A549 (cell line): ENCODE results near the gene ELAPOR2. TPM values are rescaled to one million over a fixed set of nuclear protein-coding genes. Genes with fewer than 3 reads are reported as not detected.

Experiments
- ATAC-seq, 2 experiments: fragments of 200-7000 bp in 1 of 2; fragments of >200 bp in 1 of 2; cut with Nextera tagmentation in 1 of 2; cut with Tn5 transposase in 1 of 2; 3 replicates each; pipeline versions ENCODE4 v1.8.0 to v1.9.1; 2018 to 2020; ENCODE audit warnings: mild to moderate bottlenecking in 1 of 2, moderate library complexity in 1 of 2
- CTCF ChIA-PET: fragments of 300-600 bp; sonication (Branson Sonifier 250); formaldehyde crosslinking; extraction: SDS; loops from one replicate; lab custom pipeline; 2021; ENCODE audit warnings: antibody characterized with exemption, inconsistent platforms; lab: Yijun Ruan, JAX
- POLR2A ChIA-PET: fragments of 350-600 bp; formaldehyde crosslinking; extraction: SDS; loops from one replicate; lab custom pipeline; 2021; ENCODE audit warnings: antibody characterized with exemption, inconsistent platforms; lab: Yijun Ruan, JAX
- DNase-seq, 2 experiments: peaks; one replicate each; pipeline versions ENCODE4 v3.0.0 to v3.0.0-alpha.2; 2011 to 2016; ENCODE audit warnings: low read depth in 1 of 2, low spot score in 1 of 2
- FAIRE-seq: peaks from 2 replicates; lab custom pipeline; 2011; peaks lifted over from hg19 to GRCh38; lab: Jason Lieb, UNC
- H3K27ac ChIP-seq, 2 experiments: fragments of >200 bp; sonication (Bioruptor Twin); formaldehyde crosslinking; 3 replicates each; pipeline ENCODE4 v1.5.1; 2016 to 2017
- H3K4me1 ChIP-seq: fragments of >200 bp; sonication (Bioruptor Twin); formaldehyde crosslinking; 3 replicates; pipeline ENCODE4 v1.6.1; 2016
- H3K4me2 ChIP-seq: fragments of >200 bp; sonication (Bioruptor Twin); formaldehyde crosslinking; 3 replicates; pipeline ENCODE4 v1.6.1; 2016
- H3K4me3 ChIP-seq: fragments of >200 bp; sonication (Bioruptor Twin); formaldehyde crosslinking; 3 replicates; pipeline ENCODE4 v1.5.1; 2016
- H3K9me3 ChIP-seq: fragments of >200 bp; sonication (Bioruptor Twin); formaldehyde crosslinking; 3 replicates; pipeline ENCODE4 v1.6.1; 2016
- BHLHE40 ChIP-seq: IDR thresholded peaks from 2 replicates; pipeline ENCODE4 v1.6.1; 2012; ENCODE audit warnings: low read depth, low read length, inconsistent platforms
- EHF ChIP-seq: fragments of 250-450 bp; sonication (Bioruptor Pico); IDR thresholded peaks from 2 replicates; pipeline ENCODE4 v1.5.0; 2020; ENCODE audit warnings: mild to moderate bottlenecking
- EHMT2 ChIP-seq: fragments of 200-600 bp; sonication (generic); IDR thresholded peaks from 2 replicates; pipeline ENCODE4 v1.6.1; 2016; ENCODE audit warnings: antibody characterized with exemption, low read depth, mild to moderate bottlenecking, moderate library complexity
- EP300 ChIP-seq, 2 experiments: fragments of >200 bp; sonication (Bioruptor Twin); formaldehyde crosslinking; IDR thresholded peaks; 2 replicates in 1 of 2; 3 replicates in 1 of 2; pipeline ENCODE4 v1.6.1; 2016 to 2017
- FOXS1 ChIP-seq: fragments of 250-450 bp; sonication (Bioruptor Pico); IDR thresholded peaks from 2 replicates; pipeline ENCODE4 v1.5.0; 2020; ENCODE audit warnings: mild to moderate bottlenecking, moderate library complexity
- HDAC2 ChIP-seq: fragments of 200-600 bp; sonication (generic); IDR thresholded peaks from 2 replicates; pipeline ENCODE4 v1.6.1; 2016
- HOXA7 ChIP-seq: fragments of 250-450 bp; sonication (Bioruptor Pico); IDR thresholded peaks from 2 replicates; pipeline ENCODE4 v1.5.0; 2020; ENCODE audit warnings: mild to moderate bottlenecking, moderate library complexity
- HOXB13 ChIP-seq: fragments of 250-450 bp; sonication (Bioruptor Pico); IDR thresholded peaks from 2 replicates; pipeline ENCODE4 v1.5.0; 2020; ENCODE audit warnings: low read depth, mild to moderate bottlenecking, moderate library complexity
- HOXB5 ChIP-seq: fragments of 250-450 bp; sonication (Bioruptor Pico); IDR thresholded peaks from 2 replicates; pipeline ENCODE4 v1.5.0; 2020; ENCODE audit warnings: mild to moderate bottlenecking, moderate library complexity
- MAFK ChIP-seq: fragments of 450-650 bp; IDR thresholded peaks from 2 replicates; pipeline ENCODE4 v1.6.1; 2014; ENCODE audit not compliant: partially characterized antibody
- MAZ ChIP-seq: fragments of 150-350 bp; IDR thresholded peaks from 2 replicates; pipeline ENCODE4 v1.6.1; 2014; ENCODE audit warnings: antibody characterized with exemption, low read depth, low read length, borderline replicate concordance
- MYC ChIP-seq: IDR thresholded peaks from 2 replicates; pipeline ENCODE4 v1.6.1; 2012; ENCODE audit warnings: mild to moderate bottlenecking, inconsistent platforms, low read length, improper control_type of control experiment, borderline replicate concordance
- NFE2L2 ChIP-seq: fragments of 150-350 bp; conservative IDR thresholded peaks from 2 replicates; pipeline ENCODE4 v1.6.1; 2014; ENCODE audit warnings: low read length
- NR3C1 ChIP-seq: fragments of >200 bp; sonication (Bioruptor Twin); formaldehyde crosslinking; IDR thresholded peaks from 3 replicates; pipeline ENCODE4 v1.6.1; 2017
- PHF8 ChIP-seq: fragments of 200-600 bp; sonication (generic); IDR thresholded peaks from 2 replicates; pipeline ENCODE4 v1.6.1; 2016; ENCODE audit warnings: low read depth, mild to moderate bottlenecking, antibody characterized with exemption, moderate library complexity, borderline replicate concordance
- POLR2AphosphoS2 ChIP-seq: conservative IDR thresholded peaks from 2 replicates; pipeline ENCODE4 v1.6.1; 2012; ENCODE audit warnings: low read length, improper control_type of control experiment, inconsistent platforms
- RARB ChIP-seq: fragments of 250-450 bp; sonication (Bioruptor Pico); IDR thresholded peaks from 2 replicates; pipeline ENCODE4 v1.8.0; 2021; ENCODE audit warnings: mild to moderate bottlenecking, moderate library complexity
- SMC3 ChIP-seq: fragments of >200 bp; sonication (Bioruptor Twin); formaldehyde crosslinking; IDR thresholded peaks from 3 replicates; pipeline ENCODE4 v1.6.1; 2018; ENCODE audit warnings: inconsistent platforms
- TFCP2L1 ChIP-seq: fragments of 250-450 bp; sonication (Bioruptor Pico); IDR thresholded peaks from 2 replicates; pipeline ENCODE4 v1.5.0; 2021; ENCODE audit warnings: mild to moderate bottlenecking
- ZC3H11A ChIP-seq: fragments of 450-650 bp; IDR thresholded peaks from 2 replicates; pipeline ENCODE4 v1.6.1; 2014; ENCODE audit warnings: antibody characterized with exemption, mild to moderate bottlenecking
- WGBS: methylation state at CpG from one replicate; pipeline ENCODE4 v1.1.6; 2017; ENCODE audit errors: missing lambda C conversion rate; 5-methylcytosine and 5-hydroxymethylcytosine counted together
- polyA plus RNA-seq, 4 experiments: library from polyadenylated mRNA; depleted of rRNA in 3 of 4; stranded (reverse); fragments of >200 nt; fragmentation: RNase III in 1 of 4; extraction: RNeasy Plus Mini Kit Qiagen cat#74134 plus additional on column Dnase treatment in 1 of 4; gene quantifications; 2 replicates in 3 of 4; 3 replicates in 1 of 4; pipeline ENCODE4 v1.2.3, GENCODE V29; 2011 to 2017
- TF ChIP-seq, protein P1 (sequence below): fragments of 250-450 bp; sonication (Bioruptor Pico); IDR thresholded peaks from 2 replicates; pipeline ENCODE4 v1.5.0; 2021; ENCODE audit warnings: mild to moderate bottlenecking, moderate library complexity, borderline replicate concordance
- TF ChIP-seq, protein P2 (sequence below): fragments of 250-450 bp; sonication (Bioruptor Pico); IDR thresholded peaks from 2 replicates; pipeline ENCODE4 v1.5.0; 2020; ENCODE audit warnings: low read depth, mild to moderate bottlenecking, moderate library complexity
- TF ChIP-seq, protein P3 (sequence below): fragments of >200 bp; sonication (Bioruptor Twin); formaldehyde crosslinking; IDR thresholded peaks from 3 replicates; pipeline ENCODE4 v1.5.1; 2016
- TF ChIP-seq, protein P4 (sequence below): IDR thresholded peaks from 2 replicates; pipeline ENCODE4 v1.6.1; 2012; ENCODE audit warnings: low read depth, borderline replicate concordance
- TF ChIP-seq, protein P5 (sequence below): fragments of 150-350 bp; IDR thresholded peaks from 2 replicates; pipeline ENCODE4 v1.6.1; 2014; ENCODE audit warnings: low read depth, mild to moderate bottlenecking, low read length

Gene ELAPOR2
- polyA plus RNA-seq, 2 of the 4 experiments (the other 2 are of a cell fraction): 0.19 TPM; not detected in 1

DNA sequence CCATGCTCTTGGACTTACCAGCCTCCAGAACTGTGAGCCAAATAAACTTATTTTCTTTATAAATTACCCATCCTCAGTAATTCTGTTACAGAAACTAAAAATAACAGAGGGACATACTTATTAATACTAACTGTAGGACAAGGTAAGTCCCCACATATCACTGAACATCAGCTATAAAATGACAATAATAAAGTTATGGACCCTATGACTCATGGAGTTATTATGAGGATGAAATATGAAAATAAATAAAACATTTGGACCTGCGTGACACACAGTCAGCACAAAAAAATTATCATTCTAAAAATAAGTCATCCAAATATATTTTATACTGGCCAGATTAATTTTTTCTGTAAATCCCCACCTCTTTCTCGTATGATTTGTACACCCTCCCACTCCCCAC is 34.9 kb upstream of the ELAPOR2 start:
- ChIA-PET CTCF (no interaction called here), POLR2A (no interaction called here)
- Histone ChIP-seq H3K9me3 (no peaks in the 10 kb centered on the region), H3K27ac (no peak overlapping the region), H3K4me2 (no peak overlapping the region), H3K4me1 (no peaks in the 10 kb centered on the region), H3K4me3 (no peak overlapping the region)
- TF ChIP-seq PHF8: no peak
- no peak for TF ChIP-seq ZC3H11A
- no peak for TF ChIP-seq EHF (CRISPR knock-in tag)
- no peak for TF ChIP-seq EP300 (IDR thresholded peaks at IDR 0.05)
- no peak for TF ChIP-seq RARB
- no peak for TF ChIP-seq HDAC2
- TF ChIP-seq, protein P1, sequence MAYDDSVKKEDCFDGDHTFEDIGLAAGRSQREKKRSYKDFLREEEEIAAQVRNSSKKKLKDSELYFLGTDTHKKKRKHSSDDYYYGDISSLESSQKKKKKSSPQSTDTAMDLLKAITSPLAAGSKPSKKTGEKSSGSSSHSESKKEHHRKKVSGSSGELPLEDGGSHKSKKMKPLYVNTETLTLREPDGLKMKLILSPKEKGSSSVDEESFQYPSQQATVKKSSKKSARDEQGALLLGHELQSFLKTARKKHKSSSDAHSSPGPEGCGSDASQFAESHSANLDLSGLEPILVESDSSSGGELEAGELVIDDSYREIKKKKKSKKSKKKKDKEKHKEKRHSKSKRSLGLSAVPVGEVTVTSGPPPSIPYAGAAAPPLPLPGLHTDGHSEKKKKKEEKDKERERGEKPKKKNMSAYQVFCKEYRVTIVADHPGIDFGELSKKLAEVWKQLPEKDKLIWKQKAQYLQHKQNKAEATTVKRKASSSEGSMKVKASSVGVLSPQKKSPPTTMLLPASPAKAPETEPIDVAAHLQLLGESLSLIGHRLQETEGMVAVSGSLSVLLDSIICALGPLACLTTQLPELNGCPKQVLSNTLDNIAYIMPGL (CRISPR knock-in tag): no peak
- TF ChIP-seq, protein P2, sequence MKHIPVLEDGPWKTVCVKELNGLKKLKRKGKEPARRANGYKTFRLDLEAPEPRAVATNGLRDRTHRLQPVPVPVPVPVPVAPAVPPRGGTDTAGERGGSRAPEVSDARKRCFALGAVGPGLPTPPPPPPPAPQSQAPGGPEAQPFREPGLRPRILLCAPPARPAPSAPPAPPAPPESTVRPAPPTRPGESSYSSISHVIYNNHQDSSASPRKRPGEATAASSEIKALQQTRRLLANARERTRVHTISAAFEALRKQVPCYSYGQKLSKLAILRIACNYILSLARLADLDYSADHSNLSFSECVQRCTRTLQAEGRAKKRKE (CRISPR knock-in tag): no peak
- TF ChIP-seq EHMT2: no peak
- no peak for TF ChIP-seq HOXA7 (CRISPR knock-in tag)
- TF ChIP-seq SMC3: no peak
- no peak for TF ChIP-seq BHLHE40
- no peak for TF ChIP-seq MYC
- TF ChIP-seq HOXB13 (CRISPR knock-in tag): no peak
- TF ChIP-seq, protein P3, sequence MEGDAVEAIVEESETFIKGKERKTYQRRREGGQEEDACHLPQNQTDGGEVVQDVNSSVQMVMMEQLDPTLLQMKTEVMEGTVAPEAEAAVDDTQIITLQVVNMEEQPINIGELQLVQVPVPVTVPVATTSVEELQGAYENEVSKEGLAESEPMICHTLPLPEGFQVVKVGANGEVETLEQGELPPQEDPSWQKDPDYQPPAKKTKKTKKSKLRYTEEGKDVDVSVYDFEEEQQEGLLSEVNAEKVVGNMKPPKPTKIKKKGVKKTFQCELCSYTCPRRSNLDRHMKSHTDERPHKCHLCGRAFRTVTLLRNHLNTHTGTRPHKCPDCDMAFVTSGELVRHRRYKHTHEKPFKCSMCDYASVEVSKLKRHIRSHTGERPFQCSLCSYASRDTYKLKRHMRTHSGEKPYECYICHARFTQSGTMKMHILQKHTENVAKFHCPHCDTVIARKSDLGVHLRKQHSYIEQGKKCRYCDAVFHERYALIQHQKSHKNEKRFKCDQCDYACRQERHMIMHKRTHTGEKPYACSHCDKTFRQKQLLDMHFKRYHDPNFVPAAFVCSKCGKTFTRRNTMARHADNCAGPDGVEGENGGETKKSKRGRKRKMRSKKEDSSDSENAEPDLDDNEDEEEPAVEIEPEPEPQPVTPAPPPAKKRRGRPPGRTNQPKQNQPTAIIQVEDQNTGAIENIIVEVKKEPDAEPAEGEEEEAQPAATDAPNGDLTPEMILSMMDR: no peak
- 2% methylated on average over 2 of the region's 2 CpGs for WGBS
- DNase-seq (no peak), ATAC-seq (no peak), FAIRE-seq (no peak)

DNA sequence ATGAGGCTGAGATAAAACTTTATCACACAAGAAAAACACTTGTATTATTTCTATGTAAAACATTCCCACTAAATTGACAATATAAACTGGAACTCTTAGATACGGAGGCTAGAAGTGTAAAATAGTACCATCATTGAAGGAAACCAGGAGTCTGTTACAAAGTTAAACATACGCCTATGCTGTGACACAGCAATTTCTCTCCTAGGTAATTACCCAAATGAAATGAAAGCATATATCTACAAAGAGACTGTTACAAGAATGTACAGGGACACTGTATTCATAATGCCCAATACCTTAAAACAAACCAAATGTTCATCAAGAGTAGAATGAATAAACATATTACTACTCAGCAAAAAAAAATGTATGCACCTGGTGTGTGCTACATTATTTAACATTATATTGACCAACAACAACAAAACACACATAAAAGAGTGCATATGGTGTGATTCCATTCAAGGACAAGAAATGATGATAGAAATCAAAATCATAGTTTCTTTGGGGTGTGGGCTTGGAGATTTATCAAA is 33.2 kb upstream of the ELAPOR2 start:
- CTCF ChIA-PET: interaction anchor here (1.0 kb wide), 1 partner anchor 22 kb away, joined by 3 read pairs; no protein-coding TSS in a partner anchor
- H3K4me1 ChIP-seq: no peaks in the 10 kb centered on the region
- no peak overlapping the region for H3K27ac ChIP-seq
- no peak for TF ChIP-seq PHF8
- peak; percentile 34 for TF ChIP-seq MAFK
- TF ChIP-seq, all 56 proteins: peak for 1
- Histone ChIP-seq H3K4me2 (no peak overlapping the region), H3K9me3 (no peaks in the 10 kb centered on the region), H3K4me3 (no peak overlapping the region)
- FAIRE-seq (no peak), DNase-seq (no peak), ATAC-seq (no peak)
- 19% methylated on average over 2 of the region's 2 CpGs for WGBS
- POLR2A ChIA-PET: no interaction called here

DNA sequence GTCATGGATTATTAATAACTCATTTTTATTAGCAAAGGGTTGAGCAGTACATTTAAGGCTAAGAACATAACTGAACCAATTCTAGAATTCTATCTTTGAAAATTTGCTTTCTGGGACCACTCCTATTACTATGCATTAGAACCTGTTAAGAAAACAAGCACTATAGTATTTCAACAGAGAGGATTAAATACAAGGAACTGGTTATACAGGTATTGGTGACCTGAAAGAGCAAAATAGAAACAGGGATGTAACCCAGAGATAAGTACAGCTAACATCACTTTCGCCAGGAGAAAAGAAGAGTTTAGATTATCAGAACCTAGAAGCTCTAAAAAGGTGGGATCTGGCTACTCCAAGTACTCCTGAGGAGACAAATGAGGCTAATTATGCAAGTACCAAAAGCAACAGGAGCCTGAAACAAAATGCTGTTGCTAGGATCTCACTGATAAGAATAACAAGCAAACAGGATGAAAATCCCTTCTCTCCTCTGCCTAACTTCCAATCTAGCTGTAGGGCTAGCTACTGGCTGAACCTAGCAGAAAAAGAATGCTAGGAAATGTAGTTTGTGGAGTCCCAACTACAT is 32.1 kb upstream of the ELAPOR2 start:
- 0% methylated on average over 1 of the region's 1 CpG for WGBS
- TF ChIP-seq NR3C1 (no peak), HOXA7 (CRISPR knock-in tag) (no peak), MYC (no peak), HOXB13 (CRISPR knock-in tag) (no peak), POLR2AphosphoS2 (no peak), NFE2L2 (no peak), HOXB5 (CRISPR knock-in tag) (no peak), FOXS1 (no peak), TFCP2L1 (no peak), MAZ (no peak)
- TF ChIP-seq, protein P4, sequence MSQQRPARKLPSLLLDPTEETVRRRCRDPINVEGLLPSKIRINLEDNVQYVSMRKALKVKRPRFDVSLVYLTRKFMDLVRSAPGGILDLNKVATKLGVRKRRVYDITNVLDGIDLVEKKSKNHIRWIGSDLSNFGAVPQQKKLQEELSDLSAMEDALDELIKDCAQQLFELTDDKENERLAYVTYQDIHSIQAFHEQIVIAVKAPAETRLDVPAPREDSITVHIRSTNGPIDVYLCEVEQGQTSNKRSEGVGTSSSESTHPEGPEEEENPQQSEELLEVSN: no peak
- TF ChIP-seq, protein P1 (CRISPR knock-in tag): no peak
- TF ChIP-seq, protein P5, sequence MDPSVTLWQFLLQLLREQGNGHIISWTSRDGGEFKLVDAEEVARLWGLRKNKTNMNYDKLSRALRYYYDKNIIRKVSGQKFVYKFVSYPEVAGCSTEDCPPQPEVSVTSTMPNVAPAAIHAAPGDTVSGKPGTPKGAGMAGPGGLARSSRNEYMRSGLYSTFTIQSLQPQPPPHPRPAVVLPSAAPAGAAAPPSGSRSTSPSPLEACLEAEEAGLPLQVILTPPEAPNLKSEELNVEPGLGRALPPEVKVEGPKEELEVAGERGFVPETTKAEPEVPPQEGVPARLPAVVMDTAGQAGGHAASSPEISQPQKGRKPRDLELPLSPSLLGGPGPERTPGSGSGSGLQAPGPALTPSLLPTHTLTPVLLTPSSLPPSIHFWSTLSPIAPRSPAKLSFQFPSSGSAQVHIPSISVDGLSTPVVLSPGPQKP: no peak

More for the DNA sequence above, 32.1 kb upstream of the ELAPOR2 start:
- Histone ChIP-seq H3K4me1 (no peaks in the 10 kb centered on the region), H3K27ac (no peak overlapping the region), H3K9me3 (no peaks in the 10 kb centered on the region), H3K4me3 (no peak overlapping the region), H3K4me2 (no peak overlapping the region)
- no peak for DNase-seq
- no peak for FAIRE-seq
- ATAC-seq: no peak
- ChIA-PET CTCF (interaction anchor here (1.0 kb wide), 1 partner anchor 24 kb away, joined by 3 read pairs; no protein-coding TSS in a partner anchor), POLR2A (interaction anchor here (1.0 kb wide), 1 partner anchor 61 kb away, joined by 3 read pairs; the partner anchor contains the start of gene DMTF1)
